Measurements from ENCODE around the gene DDX17. TPM values are rescaled to one million over a fixed set of nuclear protein-coding genes. Genes with fewer than 3 reads are reported as not detected.
A peak's percentile ranks its signal among the peaks of the same experiment; 100 is the strongest.

The DDX17 gene
- total RNA-seq, 1 experiment from 2014 or later = 529 TPM

DNA sequence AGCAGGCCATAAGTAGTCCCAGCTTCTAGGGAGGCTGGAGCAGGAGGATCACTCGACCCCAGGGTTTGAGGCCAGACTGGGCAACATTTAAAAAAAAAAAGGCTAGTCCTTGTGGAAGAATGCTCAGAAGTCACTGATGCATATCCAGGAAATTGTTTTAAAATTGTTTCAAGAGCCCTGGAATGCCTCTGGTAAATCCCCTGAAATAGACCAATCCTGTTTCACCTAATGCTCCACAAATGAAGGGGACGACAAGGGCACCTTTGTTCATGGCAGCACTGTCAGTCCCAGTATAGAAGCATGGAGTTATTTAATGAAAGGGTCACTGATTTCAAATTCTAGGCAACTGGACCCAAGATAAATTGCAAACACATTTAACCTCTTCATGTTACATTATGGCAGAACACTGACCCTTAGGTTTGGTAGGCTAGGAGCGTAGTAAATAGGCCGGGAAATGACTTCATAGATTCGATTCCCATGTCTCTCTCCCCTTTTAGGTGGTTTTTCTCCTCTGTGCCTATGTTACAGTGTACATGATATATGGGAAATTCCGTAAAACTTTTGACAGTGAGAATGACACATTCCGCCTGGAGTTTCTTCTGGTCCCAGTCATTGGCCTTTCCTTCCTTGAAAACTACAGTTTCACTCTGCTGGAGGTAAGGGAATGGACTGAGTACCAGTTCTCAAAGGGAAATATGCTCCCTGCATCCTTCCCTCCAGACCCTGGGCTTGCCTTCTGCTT lies 26.8 kb downstream of the DDX17 start:
- no peak overlapping the region for H2BK15ac ChIP-seq (ENCODE audit: low read depth, low read length)
- no peak overlapping the region for H3K14ac ChIP-seq (ENCODE audit: insufficient read depth, low read length)
- Mint-ChIP-seq H3K4me1 (peaks cover 2% of the 10 kb centered on the region in 2 experiments), H3K9me3 (no peaks in the 10 kb centered on the region), H3K4me3 (no peak overlapping the region), H3K27me3 (ENCODE audit: low read depth) (no peaks in the 10 kb centered on the region; the same call in 1 of the 2 replicates), H3K27ac (peak overlapping the region in 1 of 3 experiments; percentile 64; a peak in 1 of 7 replicates), H3K36me3 (ENCODE audit: insufficient read depth in 1 of 3, low read depth in 3 of 3) (peaks cover 16 to 40% (median 33%) of the 10 kb centered on the region in 3 experiments)
- no peak overlapping the region for H3K27ac ChIP-seq (ENCODE audit: insufficient read length, low read depth, low read length)
- no peaks in the 10 kb centered on the region for H3K4me1 ChIP-seq (ENCODE audit: insufficient read depth, low read length)
- H3K18ac ChIP-seq (ENCODE audit: insufficient read length, low read depth, low read length) = no peak overlapping the region
- no peak overlapping the region for H3K56ac ChIP-seq (ENCODE audit: insufficient read length, low read depth, low read length)
- WGBS (ENCODE audit: extremely low coverage, insufficient read length, low lambda C conversion rate) = no CpG with 5 or more reads among the region's 7 CpGs
- no peak overlapping the region for H4K8ac ChIP-seq (replicated peaks; ENCODE audit: insufficient read length, low read depth, low read length)
- no peak overlapping the region for H3T11ph ChIP-seq (ENCODE audit: low read length)
- no peaks in the 10 kb centered on the region for H3K79me1 ChIP-seq (ENCODE audit: insufficient read depth, low read depth, low read length, poor library complexity, severe bottlenecking)
- H4K20me1 ChIP-seq (ENCODE audit: control insufficient read depth, insufficient read depth, insufficient read length) = no peaks in the 10 kb centered on the region
- H4K91ac ChIP-seq (ENCODE audit: insufficient read length, low read depth, low read length) = no peak overlapping the region
- DNase-seq = no peak
- H3K27me3 ChIP-seq (ENCODE audit: insufficient read depth, low read length) = no peaks in the 10 kb centered on the region
- no peak overlapping the region for H4K5ac ChIP-seq (ENCODE audit: insufficient read length, low read depth, low read length)
- H2AFZ ChIP-seq (ENCODE audit: low read length) = no peak overlapping the region
- no peak overlapping the region for H2BK12ac ChIP-seq (ENCODE audit: insufficient read length, low read depth, low read length)
- no peak overlapping the region for H3K4ac ChIP-seq (ENCODE audit: low read depth, low read length)
- H3K79me2 ChIP-seq (ENCODE audit: insufficient read depth, low read length) = no peaks in the 10 kb centered on the region
- no peak overlapping the region for H2BK120ac ChIP-seq (ENCODE audit: low read depth, low read length, poor library complexity, severe bottlenecking)
- H2BK5ac ChIP-seq (ENCODE audit: insufficient read length, low read length) = no peak overlapping the region
- no peak overlapping the region for H3K23ac ChIP-seq (ENCODE audit: insufficient read length, low read depth, low read length)
- no peak overlapping the region for H2AK5ac ChIP-seq (ENCODE audit: insufficient read length, low read length)
- H3K23me2 ChIP-seq (ENCODE audit: insufficient read length, low read depth, low read length, poor library complexity, severe bottlenecking) = no peaks in the 10 kb centered on the region
- H3K9me3 ChIP-seq (ENCODE audit: control insufficient read depth, low read depth, low read length) = no peaks in the 10 kb centered on the region
- no peak overlapping the region for H3K4me2 ChIP-seq (ENCODE audit: insufficient read depth, insufficient read length, low read length)
- H2BK20ac ChIP-seq (ENCODE audit: low read depth, low read length, poor library complexity, severe bottlenecking) = no peak overlapping the region
- H3K9ac ChIP-seq (ENCODE audit: extremely low read depth, insufficient read length, low read length) = no peak overlapping the region
- TF ChIP-seq, protein P1, sequence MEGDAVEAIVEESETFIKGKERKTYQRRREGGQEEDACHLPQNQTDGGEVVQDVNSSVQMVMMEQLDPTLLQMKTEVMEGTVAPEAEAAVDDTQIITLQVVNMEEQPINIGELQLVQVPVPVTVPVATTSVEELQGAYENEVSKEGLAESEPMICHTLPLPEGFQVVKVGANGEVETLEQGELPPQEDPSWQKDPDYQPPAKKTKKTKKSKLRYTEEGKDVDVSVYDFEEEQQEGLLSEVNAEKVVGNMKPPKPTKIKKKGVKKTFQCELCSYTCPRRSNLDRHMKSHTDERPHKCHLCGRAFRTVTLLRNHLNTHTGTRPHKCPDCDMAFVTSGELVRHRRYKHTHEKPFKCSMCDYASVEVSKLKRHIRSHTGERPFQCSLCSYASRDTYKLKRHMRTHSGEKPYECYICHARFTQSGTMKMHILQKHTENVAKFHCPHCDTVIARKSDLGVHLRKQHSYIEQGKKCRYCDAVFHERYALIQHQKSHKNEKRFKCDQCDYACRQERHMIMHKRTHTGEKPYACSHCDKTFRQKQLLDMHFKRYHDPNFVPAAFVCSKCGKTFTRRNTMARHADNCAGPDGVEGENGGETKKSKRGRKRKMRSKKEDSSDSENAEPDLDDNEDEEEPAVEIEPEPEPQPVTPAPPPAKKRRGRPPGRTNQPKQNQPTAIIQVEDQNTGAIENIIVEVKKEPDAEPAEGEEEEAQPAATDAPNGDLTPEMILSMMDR (conservative IDR thresholded peaks at IDR 0.05) = no peak
